Activated CD4-positive, alpha-beta T cell treated with anti-CD3 and anti-CD28 coated beads, Interleukin-10, Interleukin-2, amounts not matched to agents 100 ng/mL and 50 ng/mL, durations not matched to agents 16 hours and 8 hours (primary cell): Measurements from ENCODE around the gene ANAPC4.

Source experiments
- DNase-seq: peaks from one replicate; pipeline ENCODE4 v3.0.0-alpha.2; 2020

Gene ANAPC4

DNA sequence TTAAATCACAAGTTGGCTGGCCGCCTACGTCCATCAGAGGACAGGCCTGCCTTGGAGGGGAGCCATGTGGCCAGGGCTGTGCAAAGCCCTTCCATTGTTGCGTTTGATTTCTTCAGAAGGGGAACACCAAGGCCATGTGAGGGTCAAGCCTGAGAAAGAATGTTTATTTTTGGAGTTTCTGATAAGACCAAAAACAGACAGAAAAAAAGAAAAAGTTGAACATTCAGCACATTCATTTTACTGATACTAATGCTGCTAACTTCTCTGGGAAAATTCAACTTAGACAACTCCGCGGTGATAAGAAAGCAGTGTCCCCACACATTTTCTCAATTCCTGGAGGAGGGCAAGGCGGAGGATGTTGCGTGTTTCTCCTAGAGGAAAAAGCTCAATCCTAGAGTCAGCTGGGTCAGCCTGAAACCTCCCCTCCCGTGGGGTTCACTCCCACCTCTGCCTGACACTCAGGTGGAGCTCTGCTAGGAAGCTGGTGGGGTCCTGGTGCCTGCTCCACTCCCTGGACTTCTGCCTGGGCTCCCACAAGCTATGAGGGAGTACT lies 63.5 kb downstream of the ANAPC4 start:
- no peak for DNase-seq

DNA sequence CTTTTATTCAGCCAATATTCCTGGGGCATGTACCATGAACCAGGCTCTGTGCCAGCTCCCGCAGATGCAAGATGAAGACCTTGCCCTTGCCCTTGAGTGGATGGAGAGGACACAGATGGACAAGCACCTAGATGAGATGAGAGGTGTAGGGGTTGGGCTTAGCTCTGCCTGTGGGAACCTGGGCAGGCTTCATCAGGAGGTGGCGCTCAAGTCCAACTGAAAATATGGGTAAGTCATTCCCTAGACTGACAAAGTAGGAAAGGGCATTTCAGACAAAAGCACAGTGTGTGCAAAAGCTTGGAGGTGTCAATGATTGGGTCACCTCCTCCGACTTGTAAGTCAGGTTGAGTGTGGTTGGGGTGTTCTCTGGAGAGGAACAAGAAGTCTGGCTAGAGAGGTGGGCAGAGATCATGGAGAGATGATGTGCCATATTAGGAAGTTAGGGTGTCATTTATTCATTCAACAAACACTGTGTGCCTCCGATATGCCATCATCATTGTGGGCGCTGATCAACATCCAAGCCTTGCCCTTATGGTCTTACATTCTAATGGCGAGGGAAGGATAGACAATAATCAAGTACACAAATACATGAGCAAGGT lies 64.6 kb downstream of the ANAPC4 start:
- peak; percentile 29 for DNase-seq

DNA sequence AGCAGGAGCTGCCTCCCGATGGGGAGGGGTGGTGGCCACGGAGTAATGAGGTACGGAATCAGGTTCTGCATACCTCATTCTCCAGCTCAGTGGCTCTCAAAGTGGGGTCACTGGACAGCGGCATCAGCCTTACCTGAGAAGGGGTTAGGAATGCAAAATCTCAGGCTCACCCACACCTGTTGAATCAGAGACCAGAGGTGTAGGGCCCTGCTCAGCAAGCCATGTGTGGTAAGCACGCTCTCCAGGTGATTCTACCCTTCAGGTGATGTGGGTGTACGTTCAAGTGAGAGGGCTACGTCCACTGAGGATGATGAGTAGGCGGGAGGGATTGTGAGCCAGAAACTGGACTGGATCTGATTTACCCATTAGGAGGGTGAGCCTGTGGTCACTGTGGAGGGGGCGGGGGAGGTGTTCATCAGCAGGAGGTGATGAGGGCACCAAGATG lies 65.8 kb downstream of the ANAPC4 start:
- DNase-seq: no peak

DNA sequence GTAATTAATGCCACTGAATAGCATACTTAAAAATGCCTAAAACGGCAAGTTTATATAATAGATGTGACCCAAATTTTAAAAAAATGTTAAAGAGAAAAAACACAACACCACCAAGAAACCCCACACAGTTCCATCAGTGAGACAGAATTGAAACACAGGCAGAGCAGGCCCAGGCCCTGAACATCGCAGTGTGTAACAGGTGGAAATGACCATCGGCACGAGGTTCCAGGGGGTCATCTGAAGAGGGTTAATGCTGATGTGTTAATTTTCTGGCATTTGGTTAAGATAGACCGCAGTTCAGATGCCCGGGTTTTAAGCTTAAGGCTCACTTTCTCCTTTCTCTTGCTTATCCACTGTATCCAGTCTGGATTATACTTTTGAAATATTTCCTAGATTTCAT lies 66.8 kb downstream of the ANAPC4 start:
- DNase-seq: no peak

DNA sequence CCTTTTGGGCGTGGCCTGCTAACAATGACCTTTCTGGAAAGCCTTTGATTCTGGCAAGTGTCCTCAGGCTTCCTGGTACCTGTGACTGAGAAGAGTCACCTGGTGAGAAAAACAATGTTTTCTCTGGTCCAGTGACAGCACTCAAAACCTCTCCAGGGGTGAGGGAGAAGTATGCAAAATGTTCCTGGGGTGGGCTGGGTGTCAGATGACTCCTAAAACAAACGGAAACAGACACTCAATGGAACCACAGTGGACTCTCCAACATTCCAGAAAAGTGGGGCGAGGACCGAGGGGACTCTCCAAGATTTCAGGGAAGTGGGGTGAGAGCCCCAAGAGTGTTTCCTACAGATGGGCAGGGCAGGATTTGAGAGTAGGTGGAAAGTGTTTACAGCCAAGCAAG lies 69.5 kb downstream of the ANAPC4 start:
- no peak for DNase-seq

GRCh38 chr4:25448379-25449109 lies 71.5 kb downstream of the ANAPC4 start:
- DNase-seq: peak; percentile 7

- no peak for DNase-seq
Measured at GRCh38 chr4:25449270-25449669, 72.2 kb downstream of the ANAPC4 start.

DNA sequence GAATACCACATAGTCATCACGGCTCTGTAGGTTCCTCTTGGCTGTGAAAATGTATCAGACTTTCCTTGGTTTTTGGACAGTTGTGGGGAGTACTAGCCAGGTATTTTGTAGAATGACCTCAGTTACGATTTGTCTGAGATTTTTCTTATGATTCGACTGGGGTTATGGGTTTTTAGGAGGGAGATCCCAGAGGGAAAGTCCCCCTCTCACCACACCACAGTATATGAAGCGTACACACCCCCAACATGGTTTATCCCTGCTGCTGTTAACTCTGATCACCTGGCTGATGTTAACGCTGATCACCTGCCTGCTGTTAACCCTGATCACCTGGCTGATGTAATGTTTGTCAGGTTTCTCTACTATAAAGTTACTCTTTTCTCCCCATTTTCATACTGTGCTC lies 72.6 kb downstream of the ANAPC4 start:
- no peak for DNase-seq

DNA sequence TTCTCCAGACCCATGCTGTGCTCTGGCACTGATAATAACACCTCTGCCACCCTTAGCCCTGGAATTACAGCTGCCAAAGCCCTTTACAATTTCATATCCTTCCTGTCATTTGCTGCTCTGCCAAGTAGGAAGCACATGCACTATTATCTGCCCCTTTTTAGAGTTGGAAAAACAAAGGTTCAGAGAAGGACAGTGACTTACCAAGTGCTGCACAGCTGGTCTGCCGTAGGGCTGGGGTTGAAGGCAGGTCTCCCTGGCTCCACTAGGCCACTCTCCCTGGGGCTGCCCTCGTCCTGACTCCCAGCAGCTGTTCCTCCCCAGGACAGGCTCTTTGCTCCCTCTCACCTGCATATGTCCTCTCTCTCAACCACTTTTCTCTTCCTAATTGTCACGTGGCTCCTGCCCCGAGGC lies 73.4 kb downstream of the ANAPC4 start:
- DNase-seq: no peak

DNA sequence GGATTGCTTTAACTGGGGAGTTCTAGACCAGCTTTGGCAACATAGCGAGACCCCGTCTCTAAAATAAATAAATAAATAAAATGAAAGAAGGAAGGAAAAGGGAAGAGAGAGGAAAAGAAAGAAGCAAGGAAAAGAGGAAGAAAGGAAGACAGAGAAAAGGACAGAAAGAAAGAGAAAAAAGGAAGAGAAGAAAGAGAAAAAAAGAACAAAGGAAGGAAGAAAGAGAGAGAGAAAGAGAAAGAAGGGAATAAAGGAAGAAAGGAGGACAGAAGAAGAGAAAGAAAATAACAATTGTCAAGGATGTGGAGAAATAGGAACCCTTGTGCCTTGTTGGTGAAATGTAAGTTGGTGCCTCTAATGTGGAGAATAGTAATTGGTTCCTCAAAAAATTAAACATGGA lies 74.6 kb downstream of the ANAPC4 start:
- DNase-seq: no peak

DNA sequence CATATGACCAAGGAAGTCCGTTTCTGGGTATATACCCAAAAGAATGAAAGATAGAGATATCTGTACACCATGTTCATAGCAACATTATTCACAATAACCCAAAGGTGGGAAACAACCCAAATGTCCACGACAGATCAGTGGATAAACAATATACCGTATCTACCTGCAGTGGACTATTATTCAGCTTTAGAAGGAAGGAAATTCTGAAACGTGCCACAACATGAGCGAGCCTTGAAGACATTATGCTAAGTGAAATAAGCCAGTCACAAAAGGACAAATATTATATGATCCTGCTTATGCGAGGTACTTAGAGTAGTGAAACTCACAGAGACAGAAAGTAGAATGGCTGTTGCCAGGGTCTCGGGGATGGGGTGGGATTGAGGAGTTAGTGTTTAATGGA lies 75.0 kb downstream of the ANAPC4 start:
- no peak for DNase-seq

DNA sequence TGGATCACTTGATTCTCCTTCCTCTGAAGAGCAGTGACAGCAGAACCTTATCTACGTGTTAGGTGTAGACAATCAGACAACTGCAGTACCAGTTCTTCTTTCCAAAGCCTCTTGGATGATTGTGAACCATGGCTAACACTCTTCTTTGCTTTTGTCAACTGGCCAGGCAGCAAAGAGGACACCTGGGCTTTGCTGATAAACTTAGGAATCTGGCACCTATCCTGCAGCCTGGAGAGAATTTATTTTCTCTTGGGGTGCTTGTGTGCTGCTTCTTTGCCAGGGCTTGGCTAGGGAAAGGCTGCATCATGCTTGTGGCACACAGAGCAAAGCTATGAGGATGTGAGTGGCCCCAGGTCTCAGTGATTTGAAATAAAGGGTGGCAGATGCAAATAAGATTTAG lies 77.4 kb downstream of the ANAPC4 start:
- no peak for DNase-seq

- no peak for DNase-seq
Measured at GRCh38 chr4:25457053-25457715, 80.1 kb downstream of the ANAPC4 start.

DNA sequence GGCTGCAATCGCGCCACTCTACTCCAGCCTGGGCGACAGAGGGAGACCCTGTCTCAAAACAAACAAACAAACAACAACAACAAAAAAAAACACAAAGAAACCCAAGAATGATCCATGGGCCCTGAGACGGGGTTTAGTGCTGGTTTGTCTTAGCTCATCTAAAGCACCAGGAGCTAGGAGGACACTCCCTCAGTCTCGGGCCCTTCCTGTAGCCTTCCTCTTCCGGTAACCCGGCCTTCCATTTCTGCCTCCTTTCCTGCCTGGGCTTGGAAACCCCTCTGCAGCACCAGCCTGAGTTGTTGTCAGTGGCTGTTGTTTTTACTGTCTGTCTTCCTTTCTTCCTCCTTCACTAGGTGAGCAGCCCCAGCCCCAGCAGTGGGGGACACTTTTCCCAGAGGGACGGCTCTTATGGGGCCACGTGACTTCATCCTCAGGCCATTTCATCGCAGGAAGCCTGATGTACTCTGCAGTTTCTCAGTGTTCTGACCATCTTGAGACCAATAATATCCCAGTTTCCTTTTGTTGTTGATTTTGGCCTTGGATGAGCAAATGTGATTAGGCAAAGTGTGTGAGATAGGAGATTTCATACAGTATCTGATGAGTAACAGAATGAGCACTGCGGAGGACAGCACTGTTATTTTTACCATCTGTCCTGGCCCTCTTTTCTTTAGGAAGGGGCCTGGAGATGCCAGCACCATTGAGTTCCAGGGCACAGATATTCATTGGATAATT lies 90.1 kb downstream of the ANAPC4 start:
- DNase-seq: no peak

GRCh38 chr4:25467843-25468242 lies 90.8 kb downstream of the ANAPC4 start:
- no peak for DNase-seq
